ENCODE results near the gene TFAP2C. TPM values are rescaled to one million over a fixed set of nuclear protein-coding genes. Genes with fewer than 3 reads are reported as not detected.
"Not testable (repeated sequence)": the region's sequence is repeated elsewhere in the genome, so short reads cannot be mapped to it uniquely, and the experiment has no call there.

TFAP2C gene
- total RNA-seq, 1 donor from 2014 or later: 9.8 TPM

GRCh38 chr20:56614196-56614595 lies 14.9 kb upstream of the TFAP2C start:
- H3K4me1 Mint-ChIP-seq: no peaks in the 10 kb centered on the region
- DNase-seq (ENCODE audit: low spot score in 2 of 2, unreplicated experiment in 2 of 2): no peak
- TF ChIP-seq CTCF (IDR thresholded peaks at IDR 0.05; ENCODE audit: unreplicated experiment): no peak
- no peaks in the 10 kb centered on the region for H3K36me3 Mint-ChIP-seq
- peaks cover 4% of the 10 kb centered on the region for H3K9me3 Mint-ChIP-seq
- H3K4me3 Mint-ChIP-seq: no peak overlapping the region
- no peak overlapping the region for H3K27ac Mint-ChIP-seq
- no peaks in the 10 kb centered on the region for H3K27me3 Mint-ChIP-seq (ENCODE audit: low read depth)

GRCh38 chr20:56616716-56617115 lies 12.4 kb upstream of the TFAP2C start:
- no peak overlapping the region for H3K27ac Mint-ChIP-seq
- no peak for DNase-seq (ENCODE audit: low spot score in 2 of 2, unreplicated experiment in 2 of 2)

GRCh38 chr20:56617489-56617888 lies 11.6 kb upstream of the TFAP2C start:
- no peak for DNase-seq (ENCODE audit: low spot score in 2 of 2, unreplicated experiment in 2 of 2)
- no peak for TF ChIP-seq CTCF (IDR thresholded peaks at IDR 0.05; ENCODE audit: unreplicated experiment)
- H3K4me1 Mint-ChIP-seq: no peaks in the 10 kb centered on the region

More at GRCh38 chr20:56616716-56617115, 12.4 kb upstream of the TFAP2C start:
- TF ChIP-seq CTCF (IDR thresholded peaks at IDR 0.05; ENCODE audit: unreplicated experiment): no peak
- H3K4me3 Mint-ChIP-seq: no peak overlapping the region
- H3K4me1 Mint-ChIP-seq: no peaks in the 10 kb centered on the region
- H3K27me3 Mint-ChIP-seq (ENCODE audit: low read depth): peaks cover 6% of the 10 kb centered on the region
- peaks cover 4% of the 10 kb centered on the region for H3K9me3 Mint-ChIP-seq
- H3K36me3 Mint-ChIP-seq: no peaks in the 10 kb centered on the region

GRCh38 chr20:56621730-56622129 lies 7.4 kb upstream of the TFAP2C start:
- no peak overlapping the region for H3K4me3 Mint-ChIP-seq
- peaks cover 7% of the 10 kb centered on the region for H3K4me1 Mint-ChIP-seq
- no peaks in the 10 kb centered on the region for H3K9me3 Mint-ChIP-seq
- H3K36me3 Mint-ChIP-seq: no peaks in the 10 kb centered on the region
- no peak overlapping the region for H3K27ac Mint-ChIP-seq
- TF ChIP-seq CTCF (IDR thresholded peaks at IDR 0.05; ENCODE audit: unreplicated experiment): no peak
- DNase-seq (ENCODE audit: low spot score in 2 of 2, unreplicated experiment in 2 of 2): no peak
- H3K27me3 Mint-ChIP-seq (ENCODE audit: low read depth): peaks cover 44% of the 10 kb centered on the region

More at GRCh38 chr20:56617489-56617888, 11.6 kb upstream of the TFAP2C start:
- Mint-ChIP-seq H3K4me3 (no peak overlapping the region), H3K9me3 (peaks cover 4% of the 10 kb centered on the region), H3K27ac (no peak overlapping the region), H3K27me3 (ENCODE audit: low read depth) (peaks cover 9% of the 10 kb centered on the region), H3K36me3 (no peaks in the 10 kb centered on the region)

- not testable (repeated sequence) for H3K4me3 Mint-ChIP-seq
Observed at GRCh38 chr20:56623930-56624329, 5.2 kb upstream of the TFAP2C start.

GRCh38 chr20:56624786-56625681 lies 4.1 kb upstream of the TFAP2C start:
- TF ChIP-seq CTCF (IDR thresholded peaks at IDR 0.05; ENCODE audit: unreplicated experiment): no peak
- Mint-ChIP-seq H3K4me1 (peaks cover 25% of the 10 kb centered on the region), H3K36me3 (no peaks in the 10 kb centered on the region), H3K27ac (no peak overlapping the region), H3K4me3 (no peak overlapping the region), H3K9me3 (no peaks in the 10 kb centered on the region), H3K27me3 (ENCODE audit: low read depth) (peaks cover 75% of the 10 kb centered on the region)
- no peak for DNase-seq (ENCODE audit: low spot score in 2 of 2, unreplicated experiment in 2 of 2)

More at GRCh38 chr20:56623930-56624329, 5.2 kb upstream of the TFAP2C start:
- H3K36me3 Mint-ChIP-seq; H3K27ac Mint-ChIP-seq; H3K9me3 Mint-ChIP-seq; DNase-seq (ENCODE audit: low spot score in 2 of 2, unreplicated experiment in 2 of 2): not testable (repeated sequence)
- Mint-ChIP-seq H3K4me1 (peaks cover 20% of the 10 kb centered on the region), H3K27me3 (ENCODE audit: low read depth) (peaks cover 65% of the 10 kb centered on the region)
